Caco-2 (cell line): Measurements from ENCODE around the gene PLXNA2. TPM values are rescaled to one million over a fixed set of nuclear protein-coding genes. Genes with fewer than 3 reads are reported as not detected.

Experiments
- BruUV-seq: library from RNA; stranded (reverse); fragments of 400-500 nt; replicated peaks from 2 replicates; lab custom pipeline; 2021; lab: Mats Ljungman, UMichigan
- CTCF ChIA-PET: fragments of 300-600 bp; sonication (Branson Sonifier 250); formaldehyde crosslinking; loops from one replicate; lab custom pipeline; 2022; ENCODE audit warnings: antibody characterized with exemption; lab: Charles Lee
- POLR2A ChIA-PET: fragments of 300-600 bp; sonication (Branson Sonifier 250); formaldehyde crosslinking; loops from one replicate; lab custom pipeline; 2022; ENCODE audit warnings: antibody characterized with exemption; lab: Charles Lee
- DNase-seq, 2 experiments: peaks; one replicate each; pipeline versions ENCODE4 v3.0.0 to v3.0.0-alpha.2; 2020 to 2022
- H3K27me3 ChIP-seq: replicated peaks from 2 replicates; pipeline ENCODE4 v1.6.0; 2011; ENCODE audit warnings: low read length; ENCODE audit not compliant: control insufficient read depth, insufficient read depth
- H3K36me3 ChIP-seq: 2 replicates; pipeline ENCODE4 v1.5.1; 2011; ENCODE audit warnings: low read length; ENCODE audit not compliant: control insufficient read depth, insufficient read depth
- H3K4me1 ChIP-seq: fragments of 250-450 bp; sonication (Bioruptor Pico); 2 replicates; pipeline ENCODE4 v1.5.1; 2020; ENCODE audit warnings: mild to moderate bottlenecking
- H3K4me3 ChIP-seq: 2 replicates; pipeline ENCODE4 v1.5.1; 2011; ENCODE audit warnings: low read depth, mild to moderate bottlenecking, control low read depth, low read length
- H3K9me3 ChIP-seq: fragments of 250-450 bp; sonication (Bioruptor Pico); 2 replicates; pipeline ENCODE4 v1.5.1; 2020; ENCODE audit warnings: mild to moderate bottlenecking, moderate library complexity
- H3K27ac Mint-ChIP-seq: one replicate; pipeline ENCODE4 v1.8.0; 2022; ENCODE audit warnings: mixed read lengths; ENCODE audit not compliant: unreplicated experiment
- H3K27me3 Mint-ChIP-seq: one replicate; pipeline ENCODE4 v1.8.0; 2022; ENCODE audit warnings: mixed read lengths; ENCODE audit not compliant: insufficient read depth, unreplicated experiment
- H3K36me3 Mint-ChIP-seq: one replicate; pipeline ENCODE4 v1.8.0; 2022; ENCODE audit warnings: mild to moderate bottlenecking, mixed read lengths; ENCODE audit not compliant: insufficient read depth, unreplicated experiment
- H3K4me1 Mint-ChIP-seq: one replicate; pipeline ENCODE4 v1.8.0; 2022; ENCODE audit warnings: low read depth, mixed read lengths; ENCODE audit not compliant: unreplicated experiment
- H3K4me3 Mint-ChIP-seq: one replicate; pipeline ENCODE4 v1.8.0; 2022; ENCODE audit warnings: mild to moderate bottlenecking, moderate library complexity, mixed read lengths; ENCODE audit not compliant: unreplicated experiment
- H3K9me3 Mint-ChIP-seq: one replicate; pipeline ENCODE4 v1.8.0; 2022; ENCODE audit warnings: mixed read lengths; ENCODE audit not compliant: unreplicated experiment
- CTCF ChIP-seq, 2 experiments: fragments of 200-600 bp in 1 of 2; IDR thresholded peaks; 1 replicate in 1 of 2; 2 replicates in 1 of 2; pipeline versions ENCODE4 v1.5.1 to v1.8.0; 2011 to 2022; ENCODE audit warnings: antibody characterized with exemption in 1 of 2, control low read depth in 1 of 2, inconsistent platforms in 1 of 2, low read depth in 1 of 2, low read length in 1 of 2, mild to moderate bottlenecking in 1 of 2, moderate library complexity in 1 of 2; ENCODE audit not compliant: insufficient read depth in 1 of 2, severe bottlenecking in 1 of 2, unreplicated experiment in 1 of 2
- intact Hi-C: fragments of 100-400 bp; cut with micrococcal nuclease; formaldehyde crosslinking; loops from one replicate; pipeline ENCODE4 v1.10.0; 2022; ENCODE audit not compliant: unreplicated experiment
- total RNA-seq: library from RNA; stranded (reverse); gene quantifications from 2 replicates; pipeline ENCODE4 v1.2.3, GENCODE V29; 2022

The PLXNA2 gene
- total RNA-seq, 1 experiment from 2014 or later, result 3.2 TPM

- Mint-ChIP-seq H3K4me1 (no peaks in the 10 kb centered on the region), H3K9me3 (no peaks in the 10 kb centered on the region), H3K4me3 (no peak overlapping the region), H3K36me3 (no peaks in the 10 kb centered on the region), H3K27me3 (peaks cover 8% of the 10 kb centered on the region), H3K27ac (no peak overlapping the region)
- no peaks in the 10 kb centered on the region for H3K36me3 ChIP-seq
- no peak for DNase-seq
- POLR2A ChIA-PET, result no interaction called here
- H3K27me3 ChIP-seq, result 0 out of 2 replicates have a peak, but pooled peaks cover 1% of the 10 kb centered on the region
- H3K4me1 ChIP-seq, result no peaks in the 10 kb centered on the region
- no peak for TF ChIP-seq CTCF (IDR thresholded peaks at IDR 0.05; ENCODE audit: insufficient read depth in 1 of 2, low read depth in 1 of 2, low read length in 1 of 2, severe bottlenecking in 1 of 2, unreplicated experiment in 1 of 2)
- H3K4me3 ChIP-seq, result no peak overlapping the region
- BruUV-seq, result no TSS peak
- H3K9me3 ChIP-seq, result no peaks in the 10 kb centered on the region
- CTCF ChIA-PET, result interaction anchor here (0.5 to 1.4 kb wide), 2 partner anchors 16 to 188 kb away, joined by 3 read pairs; no protein-coding TSS in a partner anchor
- intact Hi-C loops, result no loop called here
Measured at GRCh38 chr1:208013210-208013609, 231.0 kb downstream of the PLXNA2 start.

GRCh38 chr1:208012721-208013120 lies 231.5 kb downstream of the PLXNA2 start:
- no peaks in the 10 kb centered on the region for H3K4me1 Mint-ChIP-seq
- no TSS peak for BruUV-seq

GRCh38 chr1:208010487-208011071 lies 233.6 kb downstream of the PLXNA2 start:
- H3K27me3 ChIP-seq, result 0 out of 2 replicates have a peak, but pooled peaks cover 1% of the 10 kb centered on the region
- H3K4me3 Mint-ChIP-seq, result no peak overlapping the region
- DNase-seq, result no peak
- H3K27ac Mint-ChIP-seq, result no peak overlapping the region
- H3K4me1 ChIP-seq, result no peaks in the 10 kb centered on the region
- H3K9me3 ChIP-seq, result no peaks in the 10 kb centered on the region
- H3K27me3 Mint-ChIP-seq, result peaks cover 11% of the 10 kb centered on the region
- TF ChIP-seq CTCF (IDR thresholded peaks at IDR 0.05; ENCODE audit: insufficient read depth in 1 of 2, low read depth in 1 of 2, low read length in 1 of 2, severe bottlenecking in 1 of 2, unreplicated experiment in 1 of 2), result no peak
- no TSS peak for BruUV-seq
- no peaks in the 10 kb centered on the region for H3K36me3 Mint-ChIP-seq
- H3K4me1 Mint-ChIP-seq, result no peaks in the 10 kb centered on the region
- no peaks in the 10 kb centered on the region for H3K36me3 ChIP-seq
- intact Hi-C loops, result no loop called here
- no peak overlapping the region for H3K4me3 ChIP-seq
- ChIA-PET CTCF (no interaction called here), POLR2A (no interaction called here)
- no peaks in the 10 kb centered on the region for H3K9me3 Mint-ChIP-seq

More at GRCh38 chr1:208012721-208013120, 231.5 kb downstream of the PLXNA2 start:
- Histone ChIP-seq H3K36me3 (no peaks in the 10 kb centered on the region), H3K27me3 (0 out of 2 replicates have a peak, but pooled peaks cover 1% of the 10 kb centered on the region), H3K4me3 (no peak overlapping the region), H3K4me1 (no peaks in the 10 kb centered on the region), H3K9me3 (no peaks in the 10 kb centered on the region)
- intact Hi-C loops, result no loop called here
- H3K4me3 Mint-ChIP-seq, result no peak overlapping the region
- CTCF ChIA-PET, result interaction anchor here (1.4 kb wide), 1 partner anchor 15 kb away, joined by 3 read pairs; no protein-coding TSS in a partner anchor
- peaks cover 8% of the 10 kb centered on the region for H3K27me3 Mint-ChIP-seq
- H3K36me3 Mint-ChIP-seq, result no peaks in the 10 kb centered on the region
- no peak for TF ChIP-seq CTCF (IDR thresholded peaks at IDR 0.05; ENCODE audit: insufficient read depth in 1 of 2, low read depth in 1 of 2, low read length in 1 of 2, severe bottlenecking in 1 of 2, unreplicated experiment in 1 of 2)
- POLR2A ChIA-PET, result no interaction called here
- H3K9me3 Mint-ChIP-seq, result no peaks in the 10 kb centered on the region
- no peak overlapping the region for H3K27ac Mint-ChIP-seq
- DNase-seq, result no peak
